GM12878 (cell line): Measurements from ENCODE around the gene MYO9B.
"Not testable (repeated sequence)": the region's sequence is repeated elsewhere in the genome, so short reads cannot be mapped to it uniquely, and the experiment has no call there.

Experiments used
- EZH2 ChIP-seq: IDR thresholded peaks from 2 replicates; pipeline ENCODE4 v1.6.1; 2012; ENCODE audit warnings: low read depth, mild to moderate bottlenecking, control low read depth, inconsistent platforms, low read length, borderline replicate concordance; ENCODE audit not compliant: control insufficient read depth
- HDAC2 ChIP-seq: fragments of 200-600 bp; sonication (generic); IDR thresholded peaks from 2 replicates; pipeline ENCODE4 v1.6.1; 2017
- NR2C2 ChIP-seq: IDR thresholded peaks from 2 replicates; pipeline ENCODE4 v1.6.1; 2011; ENCODE audit warnings: borderline replicate concordance, low read depth; ENCODE audit not compliant: control insufficient read depth, insufficient read length
- POU2F2 ChIP-seq: IDR thresholded peaks from 3 replicates; pipeline ENCODE4 v1.6.1; 2011; ENCODE audit warnings: low read depth, mild to moderate bottlenecking, low read length, borderline replicate concordance
- STAT1 ChIP-seq: fragments of 450-650 bp; conservative IDR thresholded peaks from 2 replicates; pipeline ENCODE4 v1.6.1; 2014; ENCODE audit warnings: antibody characterized with exemption, mild to moderate bottlenecking
- USF2 ChIP-seq: IDR thresholded peaks from 2 replicates; pipeline ENCODE4 v1.6.1; 2011; ENCODE audit warnings: low read depth, low read length, improper control_type of control experiment, borderline replicate concordance

GRCh38 chr19:17106964-17107363 is 31.4 kb downstream of the MYO9B start:
- TF ChIP-seq EZH2, POU2F2, STAT1, HDAC2, NR2C2, USF2: not testable (repeated sequence)
